ENCODE results near the gene ACTRT2. TPM values are rescaled to one million over a fixed set of nuclear protein-coding genes. Genes with fewer than 3 reads are reported as not detected.

The ACTRT2 gene
- total RNA-seq, 4 donors from 2014 or later, result not detected

- no peak for TF ChIP-seq EP300 (IDR thresholded peaks at IDR 0.05)
- TF ChIP-seq CTCF (IDR thresholded peaks at IDR 0.05), result no peak
- TF ChIP-seq POLR2AphosphoS5 (IDR thresholded peaks at IDR 0.05), result no peak
- TF ChIP-seq POLR2A (IDR thresholded peaks at IDR 0.05; ENCODE audit: low read depth), result no peak
- no peak overlapping the region for H3K27ac ChIP-seq (replicated peaks in 1 of 4)
- intact Hi-C loops (cut with DNase I), result no loop called here
- DNase-seq (ENCODE audit: extremely low spot score), result no peak
- peaks cover 0 to 81% (median 3%) of the 10 kb centered on the region in 4 donors for H3K27me3 ChIP-seq
- no peaks in the 10 kb centered on the region for H3K9me3 ChIP-seq
- no peaks in the 10 kb centered on the region for H3K36me3 ChIP-seq
- H3K4me3 ChIP-seq, result no peak overlapping the region
- 55% methylated on average over 15 of the region's 22 CpGs for WGBS
- no peaks in the 10 kb centered on the region for H3K4me1 ChIP-seq
Observed at GRCh38 chr1:3036447-3037280, 15.4 kb downstream of the ACTRT2 start.

GRCh38 chr1:3037281-3038040, 16.2 kb downstream of the ACTRT2 start:
- no peak for DNase-seq (ENCODE audit: extremely low spot score)
- H3K36me3 ChIP-seq, result no peaks in the 10 kb centered on the region
- 87% methylated on average over 31 of the region's 32 CpGs for WGBS
- no peaks in the 10 kb centered on the region for H3K4me1 ChIP-seq
- peaks cover 0 to 81% (median 3%) of the 10 kb centered on the region in 4 donors for H3K27me3 ChIP-seq
- no peak overlapping the region for H3K27ac ChIP-seq (replicated peaks in 1 of 4)
- intact Hi-C loops (cut with DNase I), result no loop called here
- H3K4me3 ChIP-seq, result no peak overlapping the region
- TF ChIP-seq EP300 (IDR thresholded peaks at IDR 0.05) (no peak), POLR2A (IDR thresholded peaks at IDR 0.05; ENCODE audit: low read depth) (no peak), CTCF (IDR thresholded peaks at IDR 0.05) (no peak), POLR2AphosphoS5 (IDR thresholded peaks at IDR 0.05) (no peak)
- H3K9me3 ChIP-seq, result no peaks in the 10 kb centered on the region

- Histone ChIP-seq H3K27ac (replicated peaks in 1 of 4) (no peak overlapping the region), H3K9me3 (no peaks in the 10 kb centered on the region), H3K27me3 (peaks cover 0 to 79% (median 3%) of the 10 kb centered on the region in 4 donors), H3K4me1 (no peaks in the 10 kb centered on the region), H3K36me3 (no peaks in the 10 kb centered on the region), H3K4me3 (no peak overlapping the region)
- no peak for DNase-seq (ENCODE audit: extremely low spot score)
- 71% methylated on average over 11 of the region's 11 CpGs for WGBS
- no peak for TF ChIP-seq EP300 (IDR thresholded peaks at IDR 0.05)
- no peak for TF ChIP-seq CTCF (IDR thresholded peaks at IDR 0.05)
- TF ChIP-seq POLR2A (IDR thresholded peaks at IDR 0.05; ENCODE audit: low read depth), result no peak
- intact Hi-C loops (cut with DNase I), result no loop called here
Observed at GRCh38 chr1:3038113-3038551, 16.9 kb downstream of the ACTRT2 start.

- Histone ChIP-seq H3K36me3 (no peaks in the 10 kb centered on the region), H3K4me1 (no peaks in the 10 kb centered on the region), H3K4me3 (no peak overlapping the region), H3K27ac (replicated peaks in 1 of 4) (no peak overlapping the region), H3K27me3 (peaks cover 0 to 79% (median 3%) of the 10 kb centered on the region in 4 donors), H3K9me3 (no peaks in the 10 kb centered on the region)
- intact Hi-C loops (cut with DNase I), result no loop called here
- no peak for DNase-seq (ENCODE audit: extremely low spot score)
- WGBS, result 60% methylated on average over 11 of the region's 19 CpGs
- TF ChIP-seq CTCF (IDR thresholded peaks at IDR 0.05) (no peak), EP300 (IDR thresholded peaks at IDR 0.05) (no peak), POLR2A (IDR thresholded peaks at IDR 0.05; ENCODE audit: low read depth) (no peak), POLR2AphosphoS5 (IDR thresholded peaks at IDR 0.05) (no peak)
Observed at GRCh38 chr1:3038571-3039181, 17.4 kb downstream of the ACTRT2 start.

Measured in esophagus muscularis mucosa (tissue), 4 donors.